Measurements from ENCODE around the gene OR51F2.

GRCh38 chr11:4830346-4830745 is 9.2 kb downstream of the OR51F2 start:
- TF ChIP-seq POLR2AphosphoS5 (IDR thresholded peaks at IDR 0.05; ENCODE audit: borderline replicate concordance, low read depth, low read length), result no peak
- TF ChIP-seq EZH2 (IDR thresholded peaks at IDR 0.05), result no peak
- TF ChIP-seq FOXP2 (optimal IDR thresholded peaks at IDR 0.05; ENCODE audit: control extremely low read depth, extremely low read length, insufficient read depth), result no peak

All from SK-N-MC (cell line).